Right lobe of liver (tissue), 6 donors: ENCODE results near the gene FEM1C. TPM values are rescaled to one million over a fixed set of nuclear protein-coding genes. Genes with fewer than 3 reads are reported as not detected.

ENCODE experiments used
- ATAC-seq, 4 donors: fragments of 200-7000 bp; cut with Tn5 transposase; one replicate each; pipeline ENCODE4 v1.9.1; 2020; ENCODE audit warnings: mild to moderate bottlenecking in 4 of 4, moderate library complexity in 4 of 4
- DNase-seq, 3 donors: peaks; one replicate each; pipeline ENCODE4 v3.0.0-alpha.2; 2020
- H3K27ac ChIP-seq, 3 donors: fragments of 200-600 bp; one replicate each; pipeline ENCODE4 v1.8.0; 2022
- H3K27me3 ChIP-seq, 2 donors: fragments of 200-600 bp; one replicate each; pipeline ENCODE4 v1.8.0; 2022
- H3K36me3 ChIP-seq, 4 donors: fragments of 200-600 bp; sonication (generic) in 1 of 4; one replicate each; pipeline versions ENCODE4 v1.5.1 to v1.8.0; 2017 to 2022; ENCODE audit warnings: control low read depth in 1 of 4
- H3K4me1 ChIP-seq, 4 donors: fragments of 200-600 bp; sonication (generic) in 1 of 4; one replicate each; pipeline versions ENCODE4 v1.5.1 to v1.8.0; 2017 to 2022; ENCODE audit warnings: control low read depth in 1 of 4
- H3K4me3 ChIP-seq, 3 donors: fragments of 200-600 bp; one replicate each; pipeline ENCODE4 v1.8.0; 2022
- H3K9me3 ChIP-seq, 4 donors: fragments of 200-600 bp; sonication (generic) in 1 of 4; one replicate each; pipeline versions ENCODE4 v1.5.1 to v1.8.0; 2017 to 2022; ENCODE audit warnings: control low read depth in 1 of 4
- POLR2A ChIP-seq: fragments of 450-650 bp; IDR thresholded peaks from one replicate; pipeline ENCODE4 v1.6.1; 2017; ENCODE audit warnings: antibody characterized with exemption, mild to moderate bottlenecking
- WGBS: methylation state at CpG from one replicate; pipeline ENCODE4 v1.1.6; 2018; ENCODE audit warnings: low coverage, low lambda C conversion rate; ENCODE audit not compliant: insufficient coverage; ENCODE audit errors: missing lambda C conversion rate; 5-methylcytosine and 5-hydroxymethylcytosine counted together
- intact Hi-C, 2 donors: fragments of 100-400 bp; cut with DNase I; formaldehyde crosslinking; loops; one replicate each; pipeline versions ENCODE4 v1.11.2 to v1.14.1; 2022
- long read RNA-seq: library from polyadenylated mRNA; unstranded; transcript quantifications from one replicate; pipeline ENCODE4 v2.0.0, GENCODE V29; 2019
- total RNA-seq, 6 experiments: library from RNA; depleted of rRNA in 2 of 6; stranded (reverse); fragments of >200 nt in 2 of 6; fragmentation: NEBNext Ultra II Directional in 3 of 6; extraction: Animal tissue kit (Norgen Biotek cat#: 25700) in 3 of 6; gene quantifications; one replicate each; pipeline versions ENCODE4 v1.1.0 to v1.2.4, GENCODE V29; 2016 to 2023
- TF ChIP-seq, protein P1 (sequence below), 4 donors: fragments of 200-600 bp in 3 of 4; fragments of 450-650 bp in 1 of 4; IDR thresholded peaks; one replicate each; pipeline versions ENCODE4 v1.5.1 to v1.8.0; 2016 to 2022; ENCODE audit warnings: antibody characterized with exemption in 4 of 4, mild to moderate bottlenecking in 2 of 4
- donor health status: DM: no; HTN: yes; CAD: no.
- donor health status: DM: no; HTN: no; CAD: no.
- donor health status: DM: no; HTN: no; CAD: no.
- donor health status: DM: no; HTN: yes; CAD: no.
- donor health status: DM: no; HTN: yes; CAD: no.

The FEM1C gene, protein sequence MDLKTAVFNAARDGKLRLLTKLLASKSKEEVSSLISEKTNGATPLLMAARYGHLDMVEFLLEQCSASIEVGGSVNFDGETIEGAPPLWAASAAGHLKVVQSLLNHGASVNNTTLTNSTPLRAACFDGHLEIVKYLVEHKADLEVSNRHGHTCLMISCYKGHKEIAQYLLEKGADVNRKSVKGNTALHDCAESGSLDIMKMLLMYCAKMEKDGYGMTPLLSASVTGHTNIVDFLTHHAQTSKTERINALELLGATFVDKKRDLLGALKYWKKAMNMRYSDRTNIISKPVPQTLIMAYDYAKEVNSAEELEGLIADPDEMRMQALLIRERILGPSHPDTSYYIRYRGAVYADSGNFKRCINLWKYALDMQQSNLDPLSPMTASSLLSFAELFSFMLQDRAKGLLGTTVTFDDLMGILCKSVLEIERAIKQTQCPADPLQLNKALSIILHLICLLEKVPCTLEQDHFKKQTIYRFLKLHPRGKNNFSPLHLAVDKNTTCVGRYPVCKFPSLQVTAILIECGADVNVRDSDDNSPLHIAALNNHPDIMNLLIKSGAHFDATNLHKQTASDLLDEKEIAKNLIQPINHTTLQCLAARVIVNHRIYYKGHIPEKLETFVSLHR
- 10 to 100 TPM in 4 of 6 experiments, 1 to 10 TPM in 2; 8.7 to 12.2 (median 11.0) TPM for total RNA-seq
- long read RNA-seq, partial matches to known transcripts = 0 of 1 reads
- long read RNA-seq, other reads (novel, unspliced or antisense) = 1 of 1 reads

DNA sequence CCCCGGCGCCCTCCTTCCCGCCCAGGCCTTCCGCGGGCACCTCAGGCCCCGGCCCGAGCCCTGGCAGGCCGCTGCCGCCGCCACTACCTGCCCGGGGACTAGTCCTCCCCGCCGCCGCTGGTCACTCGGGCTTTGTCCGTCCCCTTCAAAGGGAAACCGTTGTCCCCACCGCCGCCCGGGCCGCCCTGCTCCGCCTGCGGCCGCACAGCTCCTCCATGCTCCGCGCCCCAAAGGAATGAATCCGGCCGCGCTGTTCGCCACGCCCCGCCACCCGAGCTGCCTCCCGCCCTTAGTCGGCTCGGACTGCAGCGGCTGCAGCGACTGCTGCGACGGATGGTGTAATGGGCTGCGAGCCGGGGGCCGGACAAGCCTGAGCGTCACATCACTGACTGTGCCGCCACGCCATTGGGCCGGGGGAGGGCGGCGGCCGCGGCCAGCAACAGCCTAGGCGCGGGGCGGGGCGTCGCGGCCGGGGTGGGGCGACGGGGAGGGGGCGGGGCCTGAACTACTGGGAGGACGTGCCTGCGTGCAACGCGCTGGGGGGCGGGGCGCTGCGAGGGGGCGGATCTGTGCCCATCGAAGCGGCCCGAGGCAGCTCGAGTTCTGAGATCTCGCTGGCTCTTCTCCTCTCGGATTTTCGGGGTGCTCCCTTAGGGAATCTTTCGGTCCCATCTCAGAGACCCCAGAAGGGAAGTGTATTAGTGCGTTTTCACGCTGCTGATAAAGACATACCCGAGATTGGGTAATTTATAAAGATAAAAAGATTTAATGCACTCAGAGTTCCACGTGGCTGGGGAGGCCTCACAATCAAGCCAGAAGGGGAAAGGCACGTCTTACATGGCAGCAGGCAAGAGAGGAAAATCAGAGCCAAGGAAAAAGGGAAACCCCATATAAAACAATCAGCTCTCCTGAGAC is at the start of gene FEM1C:
TSS of gene FEM1C (minus strand) at position 340 of the 915 bp plus-strand sequence. CDS start 1,282 bp downstream, outside the sequence.
- Histone ChIP-seq H3K27ac (peak within 1 kb of the TSS; percentile 99), H3K9me3 (no peaks in the 10 kb centered on the region), H3K4me3 (peak within 1 kb of the TSS; percentile 62 to 78 (median 66)), H3K27me3 (no peaks in the 10 kb centered on the region), H3K4me1 (peaks cover 0 to 34% (median 2%) of the 10 kb centered on the region in 4 donors), H3K36me3 (no peaks in the 10 kb centered on the region)
- DNase-seq = peak; percentile 99
- WGBS = 0% methylated on average over 28 of the region's 82 CpGs
- peak; percentile 89 to 97 (median 93) for ATAC-seq
- peak; percentile 100 for TF ChIP-seq POLR2A
- TF ChIP-seq, protein P1, sequence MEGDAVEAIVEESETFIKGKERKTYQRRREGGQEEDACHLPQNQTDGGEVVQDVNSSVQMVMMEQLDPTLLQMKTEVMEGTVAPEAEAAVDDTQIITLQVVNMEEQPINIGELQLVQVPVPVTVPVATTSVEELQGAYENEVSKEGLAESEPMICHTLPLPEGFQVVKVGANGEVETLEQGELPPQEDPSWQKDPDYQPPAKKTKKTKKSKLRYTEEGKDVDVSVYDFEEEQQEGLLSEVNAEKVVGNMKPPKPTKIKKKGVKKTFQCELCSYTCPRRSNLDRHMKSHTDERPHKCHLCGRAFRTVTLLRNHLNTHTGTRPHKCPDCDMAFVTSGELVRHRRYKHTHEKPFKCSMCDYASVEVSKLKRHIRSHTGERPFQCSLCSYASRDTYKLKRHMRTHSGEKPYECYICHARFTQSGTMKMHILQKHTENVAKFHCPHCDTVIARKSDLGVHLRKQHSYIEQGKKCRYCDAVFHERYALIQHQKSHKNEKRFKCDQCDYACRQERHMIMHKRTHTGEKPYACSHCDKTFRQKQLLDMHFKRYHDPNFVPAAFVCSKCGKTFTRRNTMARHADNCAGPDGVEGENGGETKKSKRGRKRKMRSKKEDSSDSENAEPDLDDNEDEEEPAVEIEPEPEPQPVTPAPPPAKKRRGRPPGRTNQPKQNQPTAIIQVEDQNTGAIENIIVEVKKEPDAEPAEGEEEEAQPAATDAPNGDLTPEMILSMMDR (IDR thresholded peaks at IDR 0.05) = peak in 1 of 4 donors; percentile 3
- intact Hi-C loops = no loop called here

DNA sequence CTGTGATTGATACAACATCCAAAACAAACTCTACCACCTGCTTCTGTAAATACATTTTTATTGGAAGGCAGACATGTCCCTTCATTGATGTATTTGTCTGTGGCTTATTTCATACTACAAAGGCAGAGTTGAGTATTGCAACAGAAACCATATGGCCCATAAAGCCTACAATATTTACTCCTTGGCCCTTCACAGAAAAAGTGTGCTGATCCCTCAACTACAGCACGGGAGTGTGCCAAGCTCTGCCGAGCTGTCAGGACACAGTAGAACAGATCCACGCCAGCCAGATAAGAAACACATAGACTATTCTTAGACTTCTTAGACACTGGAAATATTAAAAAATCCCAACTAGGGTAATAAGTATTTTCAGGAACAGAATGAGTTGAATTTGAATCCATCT is 44.5 kb upstream of the FEM1C start:
- WGBS = 77% methylated on average over 3 of the region's 3 CpGs
- no peaks in the 10 kb centered on the region for H3K27me3 ChIP-seq
- H3K36me3 ChIP-seq = no peaks in the 10 kb centered on the region
- no peak for DNase-seq
- intact Hi-C loops = no loop called here
- no peaks in the 10 kb centered on the region for H3K4me1 ChIP-seq
- TF ChIP-seq, protein P1 (IDR thresholded peaks at IDR 0.05) = no peak
- TF ChIP-seq POLR2A = no peak
- H3K4me3 ChIP-seq = no peak overlapping the region
- H3K27ac ChIP-seq = no peak overlapping the region
- ATAC-seq = no peak
- H3K9me3 ChIP-seq = no peaks in the 10 kb centered on the region

DNA sequence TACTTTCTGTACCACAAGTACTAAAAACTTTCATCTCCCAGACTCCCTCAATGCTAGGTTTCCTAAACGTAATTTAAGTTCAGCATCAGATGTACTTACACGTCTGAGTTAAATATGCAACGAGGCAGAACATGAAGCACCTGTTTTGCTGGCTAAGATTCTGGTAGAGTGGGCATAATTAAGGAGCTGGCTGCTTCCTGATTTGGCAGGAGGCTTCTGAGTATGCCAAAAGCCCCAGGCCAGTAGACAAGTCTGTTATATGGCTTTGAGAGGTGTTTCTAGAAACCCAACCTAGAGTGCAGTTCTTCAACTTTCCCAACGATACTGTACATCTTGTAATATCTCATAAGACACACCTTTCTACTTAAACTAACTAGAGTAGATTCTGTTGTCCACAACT is 44.1 kb upstream of the FEM1C start:
- intact Hi-C loops = no loop called here
- Histone ChIP-seq H3K36me3 (no peaks in the 10 kb centered on the region), H3K27ac (no peak overlapping the region), H3K9me3 (no peaks in the 10 kb centered on the region), H3K4me3 (no peak overlapping the region), H3K27me3 (no peaks in the 10 kb centered on the region), H3K4me1 (no peaks in the 10 kb centered on the region)
- DNase-seq = no peak
- TF ChIP-seq, protein P1 (IDR thresholded peaks at IDR 0.05) = no peak
- TF ChIP-seq POLR2A = no peak
- ATAC-seq = no peak
- 90% methylated on average over 4 of the region's 4 CpGs for WGBS

DNA sequence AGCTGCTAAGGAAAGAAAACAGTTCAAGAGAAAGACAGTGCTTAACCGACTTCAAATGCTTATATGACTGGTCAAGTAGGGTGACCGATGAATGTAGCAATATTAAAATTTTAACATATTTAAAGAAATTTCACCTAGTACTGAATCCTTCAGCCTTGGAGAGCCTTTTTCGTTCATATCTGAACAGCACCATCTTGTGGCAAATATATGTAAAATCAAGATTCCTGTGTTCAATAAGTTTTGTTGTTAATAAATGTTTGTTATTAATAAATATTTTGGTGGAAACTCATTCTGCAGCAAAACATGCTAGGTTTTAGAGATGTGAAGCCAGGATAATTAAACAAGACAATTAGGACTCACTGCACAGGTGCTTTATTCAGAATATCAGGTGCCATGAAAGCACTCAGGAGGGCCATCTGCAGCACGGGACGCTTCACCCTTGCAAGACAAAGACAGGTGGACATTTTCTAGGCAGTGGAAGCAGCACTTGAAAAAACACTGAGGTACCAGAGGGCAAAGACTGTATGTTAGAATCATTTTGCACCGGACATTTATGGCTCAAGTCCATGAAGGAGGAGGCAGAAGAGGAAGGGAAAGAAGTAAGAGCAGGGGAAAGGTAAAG is 42.1 kb upstream of the FEM1C start:
- H3K4me1 ChIP-seq = no peaks in the 10 kb centered on the region
- no peak for TF ChIP-seq POLR2A
- TF ChIP-seq, protein P1 (IDR thresholded peaks at IDR 0.05) = peak; percentile 54 to 69 (median 62)
- 39% methylated on average over 6 of the region's 6 CpGs for WGBS
- H3K4me3 ChIP-seq = no peak overlapping the region
- intact Hi-C loops = no loop called here
- H3K9me3 ChIP-seq = no peaks in the 10 kb centered on the region
- no peak overlapping the region for H3K27ac ChIP-seq
- no peaks in the 10 kb centered on the region for H3K36me3 ChIP-seq
- ATAC-seq (peak; percentile 47 to 58 (median 54)), DNase-seq (no peak)
- no peaks in the 10 kb centered on the region for H3K27me3 ChIP-seq
